IMR-90 (cell line): ENCODE results near the gene P2RY14. TPM values are rescaled to one million over a fixed set of nuclear protein-coding genes. Genes with fewer than 3 reads are reported as not detected.

Source experiments
- ATAC-seq: fragments of 200-7000 bp; cut with Tn5 transposase; 2 replicates; pipeline ENCODE4 v1.9.1; 2020; ENCODE audit warnings: low read depth, mild to moderate bottlenecking, moderate library complexity
- BruUV-seq: library from RNA; stranded (reverse); fragments of 400-500 nt; replicated peaks from 2 replicates; lab custom pipeline; 2021; lab: Mats Ljungman, UMichigan
- CTCF ChIA-PET: fragments of 300-600 bp; formaldehyde crosslinking; extraction: SDS; loops from one replicate; lab custom pipeline; 2021; ENCODE audit warnings: antibody characterized with exemption; lab: Yijun Ruan, JAX
- POLR2A ChIA-PET: fragments of 300-600 bp; sonication (Branson Sonifier 250); formaldehyde crosslinking; loops from one replicate; lab custom pipeline; 2022; ENCODE audit warnings: antibody characterized with exemption; ENCODE audit not compliant: unreplicated experiment; lab: Charles Lee
- DNase-seq: peaks from one replicate; pipeline ENCODE4 v3.0.0; 2013
- H2AFZ ChIP-seq: replicated peaks from 2 replicates; pipeline ENCODE3; 2013; ENCODE audit warnings: low read length, mild to moderate bottlenecking; ENCODE audit not compliant: poor library complexity
- H2AK5ac ChIP-seq: 2 replicates; pipeline ENCODE4 v1.6.1; 2013; ENCODE audit warnings: low read depth, low read length, inconsistent platforms
- H2AK9ac ChIP-seq: replicated peaks from 2 replicates; pipeline ENCODE3; 2013; ENCODE audit warnings: mild to moderate bottlenecking, low read depth, low read length, moderate library complexity; ENCODE audit not compliant: poor library complexity
- H2BK120ac ChIP-seq: 2 replicates; pipeline ENCODE4 v1.6.1; 2013; ENCODE audit warnings: low read depth, low read length, inconsistent platforms
- H2BK15ac ChIP-seq: 3 replicates; pipeline ENCODE4 v1.6.1; 2013; ENCODE audit warnings: low read depth, low read length, inconsistent platforms
- H2BK20ac ChIP-seq: 2 replicates; pipeline ENCODE4 v1.6.1; 2013; ENCODE audit warnings: low read depth, mild to moderate bottlenecking, inconsistent platforms, low read length, moderate library complexity
- H2BK5ac ChIP-seq: 2 replicates; pipeline ENCODE4 v1.6.1; 2013; ENCODE audit warnings: mild to moderate bottlenecking, low read depth, low read length, inconsistent platforms; ENCODE audit not compliant: poor library complexity, severe bottlenecking
- H3K14ac ChIP-seq: replicated peaks from 2 replicates; pipeline ENCODE4 v1.6.1; 2013; ENCODE audit warnings: low read depth, low read length, inconsistent platforms
- H3K18ac ChIP-seq: 2 replicates; pipeline ENCODE4 v1.6.1; 2013; ENCODE audit warnings: low read depth, low read length, control low read depth
- H3K23ac ChIP-seq: 2 replicates; pipeline ENCODE4 v1.6.1; 2013; ENCODE audit warnings: low read depth, low read length, inconsistent platforms
- H3K27ac ChIP-seq: 2 replicates; pipeline ENCODE4 v1.5.1; 2013; ENCODE audit warnings: mild to moderate bottlenecking, control low read depth, low read length; ENCODE audit not compliant: insufficient read depth
- H3K27me3 ChIP-seq: 2 replicates; pipeline ENCODE4 v1.6.1; 2013; ENCODE audit warnings: low read length; ENCODE audit not compliant: control insufficient read depth, insufficient read depth
- H3K36me3 ChIP-seq: 2 replicates; pipeline ENCODE4 v1.6.1; 2013; ENCODE audit warnings: low read length, mixed read lengths; ENCODE audit not compliant: control insufficient read depth, insufficient read depth
- H3K4ac ChIP-seq: 2 replicates; pipeline ENCODE4 v1.6.1; 2013; ENCODE audit warnings: low read depth, low read length, inconsistent platforms
- H3K4me1 ChIP-seq: 2 replicates; pipeline ENCODE4 v1.6.1; 2013; ENCODE audit warnings: low read length, mixed read lengths; ENCODE audit not compliant: control insufficient read depth, insufficient read depth
- H3K4me2 ChIP-seq: 2 replicates; pipeline ENCODE4 v1.6.1; 2013; ENCODE audit warnings: low read depth, mild to moderate bottlenecking, control low read depth, low read length, moderate library complexity
- H3K4me3 ChIP-seq: 2 replicates; pipeline ENCODE4 v1.5.1; 2013; ENCODE audit warnings: low read depth, mild to moderate bottlenecking, control low read depth, low read length, moderate library complexity; ENCODE audit not compliant: insufficient read depth
- H3K56ac ChIP-seq: 2 replicates; pipeline ENCODE4 v1.6.1; 2013; ENCODE audit warnings: low read length, inconsistent platforms; ENCODE audit not compliant: insufficient read depth; ENCODE audit errors: extremely low read depth
- H3K79me1 ChIP-seq, 2 experiments: 2 replicates each; pipeline ENCODE4 v1.6.1; 2013; ENCODE audit warnings: low read length in 2 of 2, inconsistent platforms in 1 of 2, low read depth in 1 of 2
- H3K9ac ChIP-seq: 2 replicates; pipeline ENCODE4 v1.6.1; 2013; ENCODE audit warnings: low read depth, low read length, control low read depth
- H3K9me1 ChIP-seq: 2 replicates; pipeline ENCODE4 v1.6.1; 2013; ENCODE audit warnings: low read length, inconsistent platforms; ENCODE audit not compliant: insufficient read depth
- H3K9me3 ChIP-seq: 2 replicates; pipeline ENCODE4 v1.6.1; 2013; ENCODE audit warnings: low read length; ENCODE audit not compliant: control insufficient read depth, insufficient read depth
- H4K20me1 ChIP-seq: 2 replicates; pipeline ENCODE4 v1.6.1; 2013; ENCODE audit warnings: low read length, inconsistent platforms; ENCODE audit not compliant: insufficient read depth
- H4K5ac ChIP-seq: 2 replicates; pipeline ENCODE4 v1.6.1; 2013; ENCODE audit warnings: mild to moderate bottlenecking, low read depth, low read length, control low read depth
- H4K8ac ChIP-seq, 2 experiments: 2 replicates each; pipeline ENCODE4 v1.6.1; 2013; ENCODE audit warnings: low read depth in 2 of 2, low read length in 2 of 2, control low read depth in 1 of 2, inconsistent platforms in 1 of 2
- H4K91ac ChIP-seq: 2 replicates; pipeline ENCODE4 v1.6.1; 2013; ENCODE audit warnings: low read depth, low read length, inconsistent platforms; ENCODE audit not compliant: insufficient read depth
- BHLHE40 ChIP-seq: fragments of 150-350 bp; IDR thresholded peaks from 2 replicates; pipeline ENCODE4 v1.6.1; 2016; ENCODE audit warnings: mild to moderate bottlenecking, low read depth, low read length
- CEBPB ChIP-seq: IDR thresholded peaks from 2 replicates; pipeline ENCODE4 v1.6.1; 2012; ENCODE audit warnings: low read depth, low read length, improper control_type of control experiment
- CHD1 ChIP-seq: IDR thresholded peaks from 2 replicates; pipeline ENCODE4 v1.6.1; 2012; ENCODE audit warnings: low read depth, low read length, improper control_type of control experiment
- FOS ChIP-seq: fragments of 150-350 bp; IDR thresholded peaks from 2 replicates; pipeline ENCODE4 v1.6.1; 2016; ENCODE audit warnings: low read depth, low read length
- MAFK ChIP-seq: IDR thresholded peaks from 2 replicates; pipeline ENCODE4 v1.6.1; 2012; ENCODE audit warnings: low read depth, low read length, improper control_type of control experiment
- MAZ ChIP-seq: IDR thresholded peaks from 2 replicates; pipeline ENCODE4 v1.6.1; 2012; ENCODE audit warnings: low read depth, mild to moderate bottlenecking, low read length, improper control_type of control experiment, moderate library complexity, borderline replicate concordance
- MXI1 ChIP-seq: IDR thresholded peaks from 2 replicates; pipeline ENCODE4 v1.6.1; 2012; ENCODE audit warnings: low read depth, mild to moderate bottlenecking, low read length, moderate library complexity, borderline replicate concordance
- NFE2L2 ChIP-seq: fragments of 150-350 bp; IDR thresholded peaks from 2 replicates; pipeline ENCODE4 v1.6.1; 2016; ENCODE audit warnings: low read depth, mild to moderate bottlenecking, low read length
- POLR2A ChIP-seq: IDR thresholded peaks from 2 replicates; pipeline ENCODE4 v1.6.1; 2012; ENCODE audit warnings: mild to moderate bottlenecking, low read depth, low read length
- RAD21 ChIP-seq: IDR thresholded peaks from 2 replicates; pipeline ENCODE4 v1.6.1; 2012; ENCODE audit warnings: low read length, improper control_type of control experiment
- RFX5 ChIP-seq: IDR thresholded peaks from 2 replicates; pipeline ENCODE4 v1.8.0; 2012; ENCODE audit warnings: low read depth, mild to moderate bottlenecking, low read length, moderate library complexity
- SMC3 ChIP-seq: fragments of 150-350 bp; IDR thresholded peaks from 2 replicates; pipeline ENCODE4 v1.6.1; 2016; ENCODE audit warnings: low read depth, mild to moderate bottlenecking, antibody characterized with exemption, low read length, moderate library complexity
- WGBS, 2 experiments: methylation state at CpG; one replicate each; pipeline versions ENCODE4 v1.1.5 to v1.1.7; 2013; ENCODE audit warnings: missing lambda C conversion rate in 2 of 2; ENCODE audit not compliant: insufficient read length in 1 of 2; ENCODE audit errors: extremely low coverage in 2 of 2; 5-methylcytosine and 5-hydroxymethylcytosine counted together
- dilution Hi-C: fragments of 300-500 bp; cut with HindIII; formaldehyde crosslinking; loops from one replicate; pipeline ENCODE4 v1.14.3; 2018; ENCODE audit warnings: low sequenced_read_pairs; ENCODE audit not compliant: unreplicated experiment
- in situ Hi-C: fragments of 300-500 bp; cut with MboI; formaldehyde crosslinking; loops from 3 replicates; pipeline ENCODE4 v1.14.3; 2019; ENCODE audit warnings: low sequenced_read_pairs, inconsistent platforms, mixed read lengths
- intact Hi-C: fragments of 100-400 bp; cut with micrococcal nuclease; formaldehyde crosslinking; loops from 2 replicates; pipeline ENCODE4 v1.10.0; 2022
- polyA plus RNA-seq, 3 experiments: library from polyadenylated mRNA; depleted of rRNA; stranded (reverse); fragments of >200 nt; gene quantifications; 2 replicates each; pipeline ENCODE4 v1.2.3, GENCODE V29; 2012; ENCODE audit warnings: low replicate concordance in 1 of 3
- total RNA-seq: library from RNA; depleted of rRNA; stranded (reverse); fragments of >200 nt; gene quantifications from 2 replicates; pipeline ENCODE4 v1.2.3, GENCODE V29; 2012
- TF ChIP-seq, protein P1 (sequence below): conservative IDR thresholded peaks from 2 replicates; pipeline ENCODE4 v1.5.1; 2012; ENCODE audit warnings: mild to moderate bottlenecking, low read depth, low read length, improper control_type of control experiment
- TF ChIP-seq, protein P2 (sequence below): fragments of 150-350 bp; IDR thresholded peaks from 2 replicates; pipeline ENCODE4 v1.6.1; 2017; ENCODE audit warnings: mild to moderate bottlenecking, antibody characterized with exemption, low read length, low read depth
- TF ChIP-seq, protein P3 (sequence below): fragments of 150-350 bp; IDR thresholded peaks from 2 replicates; pipeline ENCODE4 v1.6.1; 2016; ENCODE audit warnings: low read depth, mild to moderate bottlenecking, low read length, moderate library complexity, borderline replicate concordance

The P2RY14 gene
- total and polyA plus RNA-seq, 2 of the 4 experiments (the other 2 are of a cell fraction): not detected

DNA sequence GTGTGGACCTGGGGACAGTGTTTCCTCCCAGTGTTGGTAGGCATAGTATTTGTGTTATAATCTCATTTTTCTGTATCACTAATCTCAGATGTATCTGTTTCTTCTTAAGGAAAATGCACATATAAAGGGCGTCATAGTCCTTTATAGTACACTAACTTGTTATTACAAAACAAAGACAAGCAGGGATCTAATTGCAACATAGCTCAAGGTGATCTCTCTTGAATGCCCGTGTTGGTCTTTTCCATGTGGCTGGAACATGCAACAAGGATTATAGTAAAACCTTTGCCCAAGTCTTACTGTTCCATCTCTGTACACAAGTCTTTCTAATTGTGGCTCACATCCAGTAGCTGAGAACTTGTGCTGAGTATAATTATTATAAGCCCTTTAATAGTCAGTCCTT, 41.8 kb upstream of the P2RY14 start:
- peak overlapping the region; percentile 74; the same call in 2 of the 3 replicates for H2BK15ac ChIP-seq
- peak overlapping the region; percentile 13; the same call in 1 of the 2 replicates for H3K27ac ChIP-seq
- WGBS, 2 experiments: no CpG with 5 or more reads among the region's 2 CpGs
- CTCF ChIA-PET: no interaction called here
- H3K18ac ChIP-seq: peak overlapping the region; percentile 83; the same call in 1 of the 2 replicates
- peaks cover 14% of the 10 kb centered on the region for H3K4me1 ChIP-seq
- H4K8ac ChIP-seq: peak overlapping the region; percentile 60 to 71; a peak in 2 of 4 replicates
- H2BK5ac ChIP-seq: peak overlapping the region; percentile 70
- dilution Hi-C loops (no loop called here), intact Hi-C loops (no loop called here), in situ Hi-C loops (no loop called here)
- no peak overlapping the region for H3K9ac ChIP-seq
- ATAC-seq (no peak; the same call in 1 of the 2 replicates), DNase-seq (no peak)
- H3K4me3 ChIP-seq: no peak overlapping the region
- POLR2A ChIA-PET: no interaction called here
- no peak overlapping the region; the same call in 1 of the 2 replicates for H3K4me2 ChIP-seq
- H3K79me1 ChIP-seq: no peaks in the 10 kb centered on the region
- no peaks in the 10 kb centered on the region for H4K20me1 ChIP-seq
- H3K9me1 ChIP-seq: peaks cover 6% of the 10 kb centered on the region; the same call in 1 of the 2 replicates
- H2AFZ ChIP-seq: no peak overlapping the region
- TF ChIP-seq SMC3 (no peak), NFE2L2 (no peak), CEBPB (no peak), MAFK (no peak), MXI1 (no peak), RFX5 (no peak), BHLHE40 (no peak), FOS (no peak), RAD21 (no peak), MAZ (no peak), CHD1 (no peak), POLR2A (no peak)
- TF ChIP-seq, protein P1, sequence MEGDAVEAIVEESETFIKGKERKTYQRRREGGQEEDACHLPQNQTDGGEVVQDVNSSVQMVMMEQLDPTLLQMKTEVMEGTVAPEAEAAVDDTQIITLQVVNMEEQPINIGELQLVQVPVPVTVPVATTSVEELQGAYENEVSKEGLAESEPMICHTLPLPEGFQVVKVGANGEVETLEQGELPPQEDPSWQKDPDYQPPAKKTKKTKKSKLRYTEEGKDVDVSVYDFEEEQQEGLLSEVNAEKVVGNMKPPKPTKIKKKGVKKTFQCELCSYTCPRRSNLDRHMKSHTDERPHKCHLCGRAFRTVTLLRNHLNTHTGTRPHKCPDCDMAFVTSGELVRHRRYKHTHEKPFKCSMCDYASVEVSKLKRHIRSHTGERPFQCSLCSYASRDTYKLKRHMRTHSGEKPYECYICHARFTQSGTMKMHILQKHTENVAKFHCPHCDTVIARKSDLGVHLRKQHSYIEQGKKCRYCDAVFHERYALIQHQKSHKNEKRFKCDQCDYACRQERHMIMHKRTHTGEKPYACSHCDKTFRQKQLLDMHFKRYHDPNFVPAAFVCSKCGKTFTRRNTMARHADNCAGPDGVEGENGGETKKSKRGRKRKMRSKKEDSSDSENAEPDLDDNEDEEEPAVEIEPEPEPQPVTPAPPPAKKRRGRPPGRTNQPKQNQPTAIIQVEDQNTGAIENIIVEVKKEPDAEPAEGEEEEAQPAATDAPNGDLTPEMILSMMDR: no peak
- TF ChIP-seq, protein P2, sequence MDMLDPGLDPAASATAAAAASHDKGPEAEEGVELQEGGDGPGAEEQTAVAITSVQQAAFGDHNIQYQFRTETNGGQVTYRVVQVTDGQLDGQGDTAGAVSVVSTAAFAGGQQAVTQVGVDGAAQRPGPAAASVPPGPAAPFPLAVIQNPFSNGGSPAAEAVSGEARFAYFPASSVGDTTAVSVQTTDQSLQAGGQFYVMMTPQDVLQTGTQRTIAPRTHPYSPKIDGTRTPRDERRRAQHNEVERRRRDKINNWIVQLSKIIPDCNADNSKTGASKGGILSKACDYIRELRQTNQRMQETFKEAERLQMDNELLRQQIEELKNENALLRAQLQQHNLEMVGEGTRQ: no peak
- TF ChIP-seq, protein P3, sequence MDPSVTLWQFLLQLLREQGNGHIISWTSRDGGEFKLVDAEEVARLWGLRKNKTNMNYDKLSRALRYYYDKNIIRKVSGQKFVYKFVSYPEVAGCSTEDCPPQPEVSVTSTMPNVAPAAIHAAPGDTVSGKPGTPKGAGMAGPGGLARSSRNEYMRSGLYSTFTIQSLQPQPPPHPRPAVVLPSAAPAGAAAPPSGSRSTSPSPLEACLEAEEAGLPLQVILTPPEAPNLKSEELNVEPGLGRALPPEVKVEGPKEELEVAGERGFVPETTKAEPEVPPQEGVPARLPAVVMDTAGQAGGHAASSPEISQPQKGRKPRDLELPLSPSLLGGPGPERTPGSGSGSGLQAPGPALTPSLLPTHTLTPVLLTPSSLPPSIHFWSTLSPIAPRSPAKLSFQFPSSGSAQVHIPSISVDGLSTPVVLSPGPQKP: no peak
- H3K36me3 ChIP-seq: no peaks in the 10 kb centered on the region
- H3K23ac ChIP-seq: 0 out of 2 replicates have a peak overlapping the region, but pooled peaks have one; percentile 36
- H3K56ac ChIP-seq: no peak overlapping the region
- H3K14ac ChIP-seq: peak overlapping the region; percentile 56
- H3K27me3 ChIP-seq: no peaks in the 10 kb centered on the region
- H2BK120ac ChIP-seq: peak overlapping the region; percentile 61
- no TSS peak for BruUV-seq
- H2AK9ac ChIP-seq: no peak overlapping the region
- peak overlapping the region; percentile 72 for H2BK20ac ChIP-seq
- no peak overlapping the region for H2AK5ac ChIP-seq
- H4K5ac ChIP-seq: peak overlapping the region; percentile 89; the same call in 1 of the 2 replicates
- H3K9me3 ChIP-seq: no peaks in the 10 kb centered on the region
- peak overlapping the region; percentile 51; the same call in 1 of the 2 replicates for H4K91ac ChIP-seq
- H3K4ac ChIP-seq: peak overlapping the region; percentile 34; the same call in 1 of the 2 replicates
